ENCODE measurements around the gene EML6. TPM values are rescaled to one million over a fixed set of nuclear protein-coding genes. Genes with fewer than 3 reads are reported as not detected.

EML6 gene
- total RNA-seq, 1 experiment from 2014 or later, result 5.2 TPM

DNA sequence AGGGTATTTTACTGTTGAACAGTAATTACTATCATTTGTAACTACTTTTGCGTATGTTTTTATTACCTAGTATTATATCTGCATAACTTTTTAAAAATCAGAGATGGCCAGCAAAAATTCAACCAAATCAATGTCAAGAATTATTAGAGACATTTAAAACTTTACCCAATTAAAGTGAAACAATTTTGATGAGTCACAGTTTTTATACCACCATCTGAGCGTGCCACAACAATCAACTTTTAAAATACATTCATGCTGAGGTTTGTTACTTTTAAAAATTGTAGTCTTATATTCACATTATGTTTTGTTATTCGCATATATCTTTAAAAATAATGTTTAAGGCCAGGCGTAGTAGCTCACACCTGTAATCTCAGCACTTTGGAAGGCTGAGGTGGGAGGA lies 211.9 kb downstream of the EML6 start:
- TF ChIP-seq, protein P1, sequence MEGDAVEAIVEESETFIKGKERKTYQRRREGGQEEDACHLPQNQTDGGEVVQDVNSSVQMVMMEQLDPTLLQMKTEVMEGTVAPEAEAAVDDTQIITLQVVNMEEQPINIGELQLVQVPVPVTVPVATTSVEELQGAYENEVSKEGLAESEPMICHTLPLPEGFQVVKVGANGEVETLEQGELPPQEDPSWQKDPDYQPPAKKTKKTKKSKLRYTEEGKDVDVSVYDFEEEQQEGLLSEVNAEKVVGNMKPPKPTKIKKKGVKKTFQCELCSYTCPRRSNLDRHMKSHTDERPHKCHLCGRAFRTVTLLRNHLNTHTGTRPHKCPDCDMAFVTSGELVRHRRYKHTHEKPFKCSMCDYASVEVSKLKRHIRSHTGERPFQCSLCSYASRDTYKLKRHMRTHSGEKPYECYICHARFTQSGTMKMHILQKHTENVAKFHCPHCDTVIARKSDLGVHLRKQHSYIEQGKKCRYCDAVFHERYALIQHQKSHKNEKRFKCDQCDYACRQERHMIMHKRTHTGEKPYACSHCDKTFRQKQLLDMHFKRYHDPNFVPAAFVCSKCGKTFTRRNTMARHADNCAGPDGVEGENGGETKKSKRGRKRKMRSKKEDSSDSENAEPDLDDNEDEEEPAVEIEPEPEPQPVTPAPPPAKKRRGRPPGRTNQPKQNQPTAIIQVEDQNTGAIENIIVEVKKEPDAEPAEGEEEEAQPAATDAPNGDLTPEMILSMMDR (IDR thresholded peaks at IDR 0.05; ENCODE audit: insufficient read depth in 1 of 2, low read depth in 1 of 2, low read length in 1 of 2, severe bottlenecking in 1 of 2, unreplicated experiment in 1 of 2), result no peak
- Histone ChIP-seq H3K9me3 (peaks cover 3% of the 10 kb centered on the region; the same call in 1 of the 2 replicates), H3K4me3 (ENCODE audit: low read depth, low read length) (no peak overlapping the region), H3K36me3 (ENCODE audit: control insufficient read depth, insufficient read depth, low read length) (no peaks in the 10 kb centered on the region), H3K27me3 (replicated peaks; ENCODE audit: control insufficient read depth, insufficient read depth, low read length) (no peaks in the 10 kb centered on the region), H3K4me1 (no peaks in the 10 kb centered on the region)
- intact Hi-C loops (cut with micrococcal nuclease; ENCODE audit: unreplicated experiment), result no loop called here
- H3K27ac Mint-ChIP-seq (ENCODE audit: unreplicated experiment), result no peak overlapping the region
- H3K9me3 Mint-ChIP-seq (ENCODE audit: unreplicated experiment), result peaks cover 13% of the 10 kb centered on the region
- no TSS peak for BruUV-seq (replicated peaks)
- ChIA-PET CTCF (no interaction called here), POLR2A (no interaction called here)
- DNase-seq, result no peak
- no peak overlapping the region for H3K4me3 Mint-ChIP-seq (ENCODE audit: unreplicated experiment)
- no peaks in the 10 kb centered on the region for H3K27me3 Mint-ChIP-seq (ENCODE audit: insufficient read depth, unreplicated experiment)
- no peaks in the 10 kb centered on the region for H3K36me3 Mint-ChIP-seq (ENCODE audit: insufficient read depth, unreplicated experiment)
- no peaks in the 10 kb centered on the region for H3K4me1 Mint-ChIP-seq (ENCODE audit: low read depth, unreplicated experiment)

DNA sequence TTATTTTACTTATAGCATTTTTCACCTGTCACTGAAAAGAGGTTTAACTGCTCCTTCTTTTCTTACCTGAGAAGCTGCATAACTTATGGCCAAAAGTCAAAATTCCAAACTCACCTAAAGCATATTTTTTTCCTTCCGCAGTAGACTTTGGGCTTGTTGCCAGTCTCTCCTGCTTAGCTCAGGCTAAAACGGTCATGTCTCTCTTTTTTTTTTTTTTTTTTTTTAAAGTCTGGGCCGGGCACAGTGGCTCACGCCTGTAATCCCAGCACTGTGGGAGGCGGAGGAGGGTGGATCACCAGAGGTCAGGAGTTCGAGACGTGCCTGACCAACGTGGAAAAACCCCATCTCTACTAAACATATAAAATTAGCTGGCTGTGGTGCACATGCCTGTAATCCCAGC lies 213.3 kb downstream of the EML6 start:
- Mint-ChIP-seq H3K4me1 (ENCODE audit: low read depth, unreplicated experiment) (no peaks in the 10 kb centered on the region), H3K27ac (ENCODE audit: unreplicated experiment) (no peak overlapping the region), H3K4me3 (ENCODE audit: unreplicated experiment) (no peak overlapping the region), H3K27me3 (ENCODE audit: insufficient read depth, unreplicated experiment) (no peaks in the 10 kb centered on the region), H3K36me3 (ENCODE audit: insufficient read depth, unreplicated experiment) (no peaks in the 10 kb centered on the region), H3K9me3 (ENCODE audit: unreplicated experiment) (peaks cover 13% of the 10 kb centered on the region)
- POLR2A ChIA-PET, result interaction anchor here (0.6 kb wide), 1 partner anchor 241 kb away, joined by 5 read pairs; no protein-coding TSS in a partner anchor
- Histone ChIP-seq H3K36me3 (ENCODE audit: control insufficient read depth, insufficient read depth, low read length) (no peaks in the 10 kb centered on the region), H3K4me1 (no peaks in the 10 kb centered on the region), H3K4me3 (ENCODE audit: low read depth, low read length) (no peak overlapping the region), H3K27me3 (replicated peaks; ENCODE audit: control insufficient read depth, insufficient read depth, low read length) (no peaks in the 10 kb centered on the region), H3K9me3 (peaks cover 3% of the 10 kb centered on the region; the same call in 1 of the 2 replicates)
- TF ChIP-seq, protein P1 (IDR thresholded peaks at IDR 0.05; ENCODE audit: insufficient read depth in 1 of 2, low read depth in 1 of 2, low read length in 1 of 2, severe bottlenecking in 1 of 2, unreplicated experiment in 1 of 2), result no peak
- CTCF ChIA-PET, result interaction anchor here (0.7 kb wide), 1 partner anchor 218 kb away, joined by 3 read pairs; no protein-coding TSS in a partner anchor
- no peak for DNase-seq
- intact Hi-C loops (cut with micrococcal nuclease; ENCODE audit: unreplicated experiment), result no loop called here
- BruUV-seq (replicated peaks), result no TSS peak

DNA sequence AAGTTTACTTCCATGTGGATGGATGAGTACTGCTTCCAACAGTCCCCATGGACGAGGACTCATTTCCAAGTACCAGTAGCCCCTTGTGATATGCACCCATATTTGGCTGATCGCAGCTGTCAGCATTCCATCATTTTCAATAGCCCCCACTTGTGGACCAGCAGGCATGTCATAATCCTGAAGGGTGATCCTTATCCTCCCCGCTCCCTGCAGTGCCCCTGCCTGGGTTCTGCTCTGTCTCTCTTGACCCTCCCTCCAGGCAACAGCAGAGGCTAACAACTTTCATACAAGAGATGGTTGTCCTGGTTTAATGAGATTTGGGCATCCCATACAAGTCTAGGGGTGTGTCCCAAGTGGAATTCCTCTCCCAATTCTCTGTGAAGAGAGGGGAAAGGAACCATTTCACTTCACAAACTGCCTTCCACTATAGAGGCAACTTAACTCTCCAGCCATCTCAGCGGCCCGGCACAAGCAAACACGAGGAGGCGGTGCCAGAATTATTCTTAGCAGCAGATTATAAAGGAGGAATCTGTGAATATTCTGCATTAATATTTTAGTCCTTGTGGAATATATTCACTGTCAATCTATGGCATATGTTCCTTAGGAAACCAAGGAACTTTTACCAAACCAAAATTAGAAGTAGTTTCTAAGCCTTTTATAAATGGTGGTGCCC lies 216.1 kb downstream of the EML6 start:
- Histone ChIP-seq H3K27me3 (replicated peaks; ENCODE audit: control insufficient read depth, insufficient read depth, low read length) (no peaks in the 10 kb centered on the region), H3K36me3 (ENCODE audit: control insufficient read depth, insufficient read depth, low read length) (no peaks in the 10 kb centered on the region), H3K4me3 (ENCODE audit: low read depth, low read length) (no peak overlapping the region), H3K9me3 (peaks cover 3% of the 10 kb centered on the region; the same call in 1 of the 2 replicates), H3K4me1 (no peaks in the 10 kb centered on the region)
- ChIA-PET POLR2A (no interaction called here), CTCF (no interaction called here)
- Mint-ChIP-seq H3K4me1 (ENCODE audit: low read depth, unreplicated experiment) (no peaks in the 10 kb centered on the region), H3K4me3 (ENCODE audit: unreplicated experiment) (no peak overlapping the region), H3K9me3 (ENCODE audit: unreplicated experiment) (peaks cover 13% of the 10 kb centered on the region), H3K27me3 (ENCODE audit: insufficient read depth, unreplicated experiment) (no peaks in the 10 kb centered on the region), H3K27ac (ENCODE audit: unreplicated experiment) (no peak overlapping the region), H3K36me3 (ENCODE audit: insufficient read depth, unreplicated experiment) (no peaks in the 10 kb centered on the region)
- no TSS peak for BruUV-seq (replicated peaks)
- TF ChIP-seq, protein P1 (IDR thresholded peaks at IDR 0.05; ENCODE audit: insufficient read depth in 1 of 2, low read depth in 1 of 2, low read length in 1 of 2, severe bottlenecking in 1 of 2, unreplicated experiment in 1 of 2), result no peak
- no peak for DNase-seq
- intact Hi-C loops (cut with micrococcal nuclease; ENCODE audit: unreplicated experiment), result no loop called here

All from Caco-2 (cell line).